K562 (cell line): ENCODE measurements around the gene SPEG. TPM values are rescaled to one million over a fixed set of nuclear protein-coding genes. Genes with fewer than 3 reads are reported as not detected.

Source experiments
- ATAC-seq: fragments of 200-7000 bp; cut with Tn5 transposase; 3 replicates; pipeline ENCODE4 v1.9.1; 2020; ENCODE audit warnings: moderate library complexity
- BruUV-seq: library from RNA; stranded (reverse); fragments of 400-500 nt; replicated peaks from 2 replicates; lab custom pipeline; 2021; lab: Mats Ljungman, UMichigan
- CTCF ChIA-PET: fragments of 300-600 bp; formaldehyde crosslinking; extraction: SDS; loops from one replicate; lab custom pipeline; 2021; ENCODE audit warnings: low intra/inter-chr PET ratio; lab: Yijun Ruan, JAX
- POLR2A ChIA-PET: fragments of 300-600, 350-650 bp; sonication (Branson Sonifier 250); formaldehyde crosslinking; extraction: SDS; loops from one replicate; lab custom pipeline; 2021; ENCODE audit warnings: antibody characterized with exemption, inconsistent platforms; lab: Yijun Ruan, JAX
- DNase-seq, 4 experiments: peaks; one replicate each; pipeline versions ENCODE4 v3.0.0 to v3.0.0-alpha.2; 2011 to 2018; ENCODE audit warnings: low spot score in 3 of 4, mixed read lengths in 3 of 4; ENCODE audit errors: extremely low read depth in 1 of 4
- FAIRE-seq: peaks from 2 replicates; lab custom pipeline; 2011; peaks lifted over from hg19 to GRCh38; lab: Jason Lieb, UNC
- H2AFZ ChIP-seq: 2 replicates; pipeline ENCODE4 v1.6.0; 2011; ENCODE audit warnings: low read depth, low read length, control low read depth, inconsistent platforms
- H3K27ac ChIP-seq: fragments of 200-600 bp; 3 replicates; pipeline ENCODE4 v1.8.0; 2011; ENCODE audit warnings: low read depth, mild to moderate bottlenecking, control low read depth, inconsistent platforms, low read length, moderate library complexity, mixed read lengths; ENCODE audit errors: extremely low read depth
- H3K27me3 ChIP-seq, 2 experiments: fragments of 300-600 bp in 1 of 2; 2 replicates in 1 of 2; 3 replicates in 1 of 2; pipeline versions ENCODE4 v1.6.0 to v1.8.0; 2011; ENCODE audit warnings: inconsistent platforms in 2 of 2, low read length in 2 of 2, mild to moderate bottlenecking in 1 of 2, mixed read lengths in 1 of 2, moderate library complexity in 1 of 2; ENCODE audit not compliant: control insufficient read depth in 2 of 2, insufficient read depth in 2 of 2
- H3K36me3 ChIP-seq: fragments of 300-600 bp; 3 replicates; pipeline ENCODE4 v1.8.0; 2011; ENCODE audit warnings: mild to moderate bottlenecking, low read length, inconsistent platforms; ENCODE audit not compliant: control insufficient read depth, insufficient read depth
- H3K4me1 ChIP-seq, 2 experiments: fragments of 200-600 bp in 1 of 2; replicated peaks in 1 of 2; 2 replicates in 1 of 2; 3 replicates in 1 of 2; pipeline versions ENCODE4 v1.5.1 to v1.8.0; 2011; ENCODE audit warnings: inconsistent platforms in 2 of 2, low read length in 2 of 2, mild to moderate bottlenecking in 1 of 2, mixed read lengths in 1 of 2, moderate library complexity in 1 of 2; ENCODE audit not compliant: control insufficient read depth in 2 of 2, insufficient read depth in 2 of 2
- H3K4me2 ChIP-seq: 2 replicates; pipeline ENCODE4 v1.6.1; 2011; ENCODE audit warnings: low read length, control low read depth, inconsistent platforms, mixed read lengths; ENCODE audit not compliant: insufficient read depth
- H3K4me3 ChIP-seq: fragments of 200-600 bp; sonication (generic), shearing (Covaris generic); 2 replicates; pipeline ENCODE4 v1.5.1; 2016; ENCODE audit warnings: control low read depth, inconsistent platforms
- H3K79me2 ChIP-seq: fragments of 200-600 bp; 3 replicates; pipeline ENCODE4 v1.8.0; 2011; ENCODE audit warnings: low read length, inconsistent platforms; ENCODE audit not compliant: control insufficient read depth, insufficient read depth
- H3K9ac ChIP-seq, 2 experiments: 2 replicates each; pipeline versions ENCODE4 v1.6.0 to v1.6.1; 2011; ENCODE audit warnings: low read depth in 2 of 2, low read length in 2 of 2, control low read depth in 1 of 2, inconsistent platforms in 1 of 2, mild to moderate bottlenecking in 1 of 2, mixed read lengths in 1 of 2; ENCODE audit not compliant: insufficient read depth in 1 of 2
- H3K9me1 ChIP-seq: one replicate; pipeline ENCODE4 v1.6.0; 2011; ENCODE audit warnings: inconsistent platforms, mild to moderate bottlenecking, low read length, moderate library complexity; ENCODE audit not compliant: control insufficient read depth, insufficient read depth
- H3K9me3 ChIP-seq: replicated peaks from 2 replicates; pipeline ENCODE4 v1.5.1; 2011; ENCODE audit warnings: low read depth, low read length, inconsistent platforms; ENCODE audit not compliant: control insufficient read depth, insufficient read depth
- H4K20me1 ChIP-seq: replicated peaks from 2 replicates; pipeline ENCODE4 v1.6.1; 2011; ENCODE audit warnings: low read length, inconsistent platforms, mixed read lengths; ENCODE audit not compliant: control insufficient read depth, insufficient read depth
- ARID1B ChIP-seq: fragments of 450-650 bp; IDR thresholded peaks from 2 replicates; pipeline ENCODE4 v1.6.1; 2016; ENCODE audit warnings: antibody characterized with exemption, mild to moderate bottlenecking, inconsistent platforms
- CEBPB ChIP-seq: fragments of 450-650 bp; IDR thresholded peaks from 2 replicates; pipeline ENCODE4 v1.6.1; 2016; ENCODE audit warnings: missing genetic modification characterization, missing compliant biosample characterization
- FOXP1 ChIP-seq: sonication (generic); formaldehyde crosslinking; IDR thresholded peaks from 2 replicates; pipeline ENCODE4 v1.8.0; 2022; ENCODE audit warnings: mild to moderate bottlenecking, missing genetic modification reagents
- GABPB1 ChIP-seq: sonication (generic); formaldehyde crosslinking; IDR thresholded peaks from 2 replicates; pipeline ENCODE4 v1.8.0; 2022; ENCODE audit warnings: mild to moderate bottlenecking, missing genetic modification reagents
- HMGN3 ChIP-seq: IDR thresholded peaks from 2 replicates; pipeline ENCODE4 v1.6.1; 2011; ENCODE audit warnings: borderline replicate concordance, low read depth, mild to moderate bottlenecking, mixed read lengths, low read length; ENCODE audit not compliant: insufficient read length; ENCODE audit errors: extremely low read depth
- KLF10 ChIP-seq: fragments of 250-450 bp; sonication (Bioruptor Pico); IDR thresholded peaks from 2 replicates; pipeline ENCODE4 v1.6.1; 2021; ENCODE audit warnings: matching md5 sums
- KLF13 ChIP-seq: fragments of 450-650 bp; IDR thresholded peaks from 2 replicates; pipeline ENCODE4 v1.6.1; 2016; ENCODE audit warnings: missing genetic modification characterization, low read depth, mild to moderate bottlenecking, missing compliant biosample characterization, moderate library complexity, borderline replicate concordance
- NR1H2 ChIP-seq: sonication (generic); formaldehyde crosslinking; IDR thresholded peaks from 2 replicates; pipeline ENCODE4 v1.4.0; 2020; ENCODE audit warnings: mild to moderate bottlenecking, missing genetic modification reagents
- TCF3 ChIP-seq: sonication (generic); formaldehyde crosslinking; IDR thresholded peaks from 2 replicates; pipeline ENCODE4 v1.4.0; 2020; ENCODE audit warnings: mild to moderate bottlenecking, missing genetic modification reagents
- TFAM ChIP-seq: fragments of 250-450 bp; sonication (Bioruptor Pico); conservative IDR thresholded peaks from 2 replicates; pipeline ENCODE4 v1.5.0; 2021; ENCODE audit warnings: mild to moderate bottlenecking, moderate library complexity
- ZBTB7A ChIP-seq: IDR thresholded peaks from 2 replicates; pipeline ENCODE4 v1.6.1; 2011; ENCODE audit warnings: low read depth, mild to moderate bottlenecking, low read length, moderate library complexity, borderline replicate concordance; ENCODE audit not compliant: control insufficient read depth
- WGBS: fragments of 100-300 bp; shearing (Covaris generic); methylation state at CpG from one replicate; pipeline ENCODE4 v1.1.6; 2016; ENCODE audit warnings: low coverage, mixed read lengths; ENCODE audit not compliant: insufficient coverage; ENCODE audit errors: missing lambda C conversion rate; 5-methylcytosine and 5-hydroxymethylcytosine counted together
- in situ Hi-C: fragments of 300-500 bp; cut with MboI; formaldehyde crosslinking; loops from 4 replicates; pipeline ENCODE4 v1.15.0; 2018; ENCODE audit warnings: inconsistent platforms, mixed read lengths
- intact Hi-C: fragments of 100-400 bp; cut with micrococcal nuclease; formaldehyde crosslinking; loops from 2 replicates; pipeline ENCODE4 v1.14.2; 2022
- polyA plus RNA-seq, 8 experiments: library from polyadenylated mRNA; depleted of rRNA in 4 of 8; stranded (reverse) in 5 of 8; unstranded in 3 of 8; fragments of >200 nt; fragmentation: Nextera tagmentation in 2 of 8; fragmentation: Illumina TruSeq in 1 of 8; extraction: Ambion mirVana in 2 of 8; extraction: Trizol in 1 of 8; gene quantifications; 2 replicates each; pipeline versions ENCODE4 v1.2.1 to v1.2.3, GENCODE V29; 2011 to 2014; ENCODE audit warnings: inconsistent platforms in 1 of 8, missing spikeins in 1 of 8
- total RNA-seq, 7 experiments: library from RNA; depleted of rRNA in 6 of 7; stranded (reverse); fragments of >200 nt in 6 of 7; fragmentation: Illumina TruSeq in 2 of 7; extraction: Trizol in 2 of 7; gene quantifications; 2 replicates each; pipeline versions ENCODE4 v1.2.1 to v1.2.3, GENCODE V29; 2011 to 2021; ENCODE audit warnings: low replicate concordance in 1 of 7
- TF ChIP-seq, protein P1 (sequence below), 2 experiments: fragments of 450-650 bp; conservative IDR thresholded peaks; 2 replicates each; pipeline ENCODE4 v1.6.1; 2017; ENCODE audit warnings: mild to moderate bottlenecking in 2 of 2, moderate library complexity in 2 of 2
- TF ChIP-seq, protein P2 (sequence below), 2 experiments: fragments of 450-650 bp in 1 of 2; sonication (generic) in 1 of 2; formaldehyde crosslinking; conservative IDR thresholded peaks; 2 replicates each; pipeline versions ENCODE4 v1.4.0 to v1.8.1; 2020 to 2022; ENCODE audit warnings: mild to moderate bottlenecking in 1 of 2, missing genetic modification reagents in 1 of 2
- TF ChIP-seq, protein P3 (sequence below): fragments of 250-450 bp; sonication (Bioruptor Pico); IDR thresholded peaks from 2 replicates; pipeline ENCODE4 v1.8.0; 2021; ENCODE audit warnings: mild to moderate bottlenecking, moderate library complexity
- TF ChIP-seq, protein P4 (sequence below): fragments of 250-450 bp; sonication (Bioruptor Pico); IDR thresholded peaks from 2 replicates; pipeline ENCODE4 v1.5.0; 2020; ENCODE audit warnings: mild to moderate bottlenecking, borderline replicate concordance

The SPEG gene
- total and polyA plus RNA-seq, 9 of the 15 experiments (the other 6 are each of a cell fraction or from before 2014, with no cell fraction given): 0.49 to 8.7 (median 3.0) TPM

DNA sequence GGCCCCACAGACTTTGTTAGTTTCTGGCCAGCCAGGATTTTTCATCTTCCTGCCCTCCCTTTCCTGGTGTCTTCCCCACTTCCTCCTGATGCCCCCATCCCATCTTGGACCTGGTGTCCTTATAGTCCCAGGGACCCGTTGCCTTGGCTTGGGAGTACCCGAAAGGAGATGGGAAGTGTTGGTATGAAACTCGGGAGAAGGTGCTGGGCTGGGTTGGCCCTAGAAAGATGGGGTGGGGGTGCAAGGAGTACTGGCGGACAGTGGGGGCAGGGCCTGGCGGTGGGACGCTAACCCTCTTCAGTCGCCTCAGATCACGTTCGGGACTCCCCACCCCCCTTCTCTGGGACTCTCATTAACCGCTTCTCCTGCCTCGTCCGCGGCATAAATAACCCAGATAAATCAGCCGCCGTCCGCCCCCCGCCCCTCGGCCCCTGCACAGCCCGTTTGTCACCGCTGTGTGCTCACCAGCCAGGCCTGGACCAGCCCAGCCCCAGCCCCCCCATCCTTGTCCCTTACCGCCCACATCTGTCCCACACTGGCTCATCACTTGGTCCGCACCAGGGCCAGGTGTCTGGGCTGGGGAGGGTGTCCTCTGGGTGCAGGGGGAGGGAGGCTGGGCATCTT, 76.0 kb downstream of the SPEG start:
- H2AFZ ChIP-seq: no peak overlapping the region; the same call in 1 of the 2 replicates
- H3K9ac ChIP-seq: peak overlapping the region; percentile 38 to 75; a peak in 2 of 4 replicates
- 13% methylated on average over 5 of the region's 22 CpGs for WGBS
- intact Hi-C loops (loop anchor here (1.0 kb wide), 3 partner anchors 11 to 16 kb away; partner anchors contain the start of gene GMPPA), in situ Hi-C loops (no loop called here)
- H3K79me2 ChIP-seq: peaks cover 14% of the 10 kb centered on the region
- H3K36me3 ChIP-seq: peaks cover 20% of the 10 kb centered on the region; the same call in 1 of the 3 replicates
- no TSS peak for BruUV-seq
- CTCF ChIA-PET: interaction anchor here (1.3 to 1.4 kb wide), 2 partner anchors 19 to 34 kb away, joined by 3 to 5 read pairs; no protein-coding TSS in a partner anchor
- H3K4me1 ChIP-seq: peaks cover 71 to 98% of the 10 kb centered on the region in 2 experiments
- ATAC-seq (peak; percentile 6; the same call in 2 of the 3 replicates), DNase-seq (peak in 1 of 4 experiments; percentile 62), FAIRE-seq (no peak)
- peak overlapping the region; percentile 64 for H3K4me2 ChIP-seq
- H3K9me3 ChIP-seq: no peaks in the 10 kb centered on the region
- H3K27ac ChIP-seq: peak overlapping the region; percentile 89; the same call in 2 of the 3 replicates
- no peaks in the 10 kb centered on the region for H4K20me1 ChIP-seq
- H3K9me1 ChIP-seq: no peaks in the 10 kb centered on the region
- H3K4me3 ChIP-seq: no peak overlapping the region; the same call in 1 of the 2 replicates
- POLR2A ChIA-PET: interaction anchor here (1.0 to 3.4 kb wide), 5 partner anchors 9 to 15 kb away, joined by 3 to 37 read pairs (median 6); partner anchors contain the start of gene GMPPA
- H3K27me3 ChIP-seq: no peaks in the 10 kb centered on the region
- TF ChIP-seq NR1H2 (CRISPR knock-in tag): no peak
- TF ChIP-seq, protein P1, sequence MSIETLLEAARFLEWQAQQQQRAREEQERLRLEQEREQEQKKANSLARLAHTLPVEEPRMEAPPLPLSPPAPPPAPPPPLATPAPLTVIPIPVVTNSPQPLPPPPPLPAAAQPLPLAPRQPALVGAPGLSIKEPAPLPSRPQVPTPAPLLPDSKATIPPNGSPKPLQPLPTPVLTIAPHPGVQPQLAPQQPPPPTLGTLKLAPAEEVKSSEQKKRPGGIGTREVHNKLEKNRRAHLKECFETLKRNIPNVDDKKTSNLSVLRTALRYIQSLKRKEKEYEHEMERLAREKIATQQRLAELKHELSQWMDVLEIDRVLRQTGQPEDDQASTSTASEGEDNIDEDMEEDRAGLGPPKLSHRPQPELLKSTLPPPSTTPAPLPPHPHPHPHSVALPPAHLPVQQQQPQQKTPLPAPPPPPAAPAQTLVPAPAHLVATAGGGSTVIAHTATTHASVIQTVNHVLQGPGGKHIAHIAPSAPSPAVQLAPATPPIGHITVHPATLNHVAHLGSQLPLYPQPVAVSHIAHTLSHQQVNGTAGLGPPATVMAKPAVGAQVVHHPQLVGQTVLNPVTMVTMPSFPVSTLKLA (conservative IDR thresholded peaks at IDR 0.05): no peak
- TF ChIP-seq, protein P2, sequence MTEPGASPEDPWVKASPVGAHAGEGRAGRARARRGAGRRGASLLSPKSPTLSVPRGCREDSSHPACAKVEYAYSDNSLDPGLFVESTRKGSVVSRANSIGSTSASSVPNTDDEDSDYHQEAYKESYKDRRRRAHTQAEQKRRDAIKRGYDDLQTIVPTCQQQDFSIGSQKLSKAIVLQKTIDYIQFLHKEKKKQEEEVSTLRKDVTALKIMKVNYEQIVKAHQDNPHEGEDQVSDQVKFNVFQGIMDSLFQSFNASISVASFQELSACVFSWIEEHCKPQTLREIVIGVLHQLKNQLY (CRISPR knock-in tag; conservative IDR thresholded peaks at IDR 0.05): no peak
- TF ChIP-seq GABPB1: no peak
- no peak for TF ChIP-seq TCF3 (CRISPR knock-in tag)
- TF ChIP-seq, protein P3, sequence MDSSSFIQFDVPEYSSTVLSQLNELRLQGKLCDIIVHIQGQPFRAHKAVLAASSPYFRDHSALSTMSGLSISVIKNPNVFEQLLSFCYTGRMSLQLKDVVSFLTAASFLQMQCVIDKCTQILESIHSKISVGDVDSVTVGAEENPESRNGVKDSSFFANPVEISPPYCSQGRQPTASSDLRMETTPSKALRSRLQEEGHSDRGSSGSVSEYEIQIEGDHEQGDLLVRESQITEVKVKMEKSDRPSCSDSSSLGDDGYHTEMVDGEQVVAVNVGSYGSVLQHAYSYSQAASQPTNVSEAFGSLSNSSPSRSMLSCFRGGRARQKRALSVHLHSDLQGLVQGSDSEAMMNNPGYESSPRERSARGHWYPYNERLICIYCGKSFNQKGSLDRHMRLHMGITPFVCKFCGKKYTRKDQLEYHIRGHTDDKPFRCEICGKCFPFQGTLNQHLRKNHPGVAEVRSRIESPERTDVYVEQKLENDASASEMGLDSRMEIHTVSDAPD: no peak
- TF ChIP-seq FOXP1 (CRISPR knock-in tag): no peak
- TF ChIP-seq, protein P4, sequence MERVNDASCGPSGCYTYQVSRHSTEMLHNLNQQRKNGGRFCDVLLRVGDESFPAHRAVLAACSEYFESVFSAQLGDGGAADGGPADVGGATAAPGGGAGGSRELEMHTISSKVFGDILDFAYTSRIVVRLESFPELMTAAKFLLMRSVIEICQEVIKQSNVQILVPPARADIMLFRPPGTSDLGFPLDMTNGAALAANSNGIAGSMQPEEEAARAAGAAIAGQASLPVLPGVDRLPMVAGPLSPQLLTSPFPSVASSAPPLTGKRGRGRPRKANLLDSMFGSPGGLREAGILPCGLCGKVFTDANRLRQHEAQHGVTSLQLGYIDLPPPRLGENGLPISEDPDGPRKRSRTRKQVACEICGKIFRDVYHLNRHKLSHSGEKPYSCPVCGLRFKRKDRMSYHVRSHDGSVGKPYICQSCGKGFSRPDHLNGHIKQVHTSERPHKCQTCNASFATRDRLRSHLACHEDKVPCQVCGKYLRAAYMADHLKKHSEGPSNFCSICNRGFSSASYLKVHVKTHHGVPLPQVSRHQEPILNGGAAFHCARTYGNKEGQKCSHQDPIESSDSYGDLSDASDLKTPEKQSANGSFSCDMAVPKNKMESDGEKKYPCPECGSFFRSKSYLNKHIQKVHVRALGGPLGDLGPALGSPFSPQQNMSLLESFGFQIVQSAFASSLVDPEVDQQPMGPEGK (CRISPR knock-in tag): no peak
- TF ChIP-seq ZBTB7A: peak; percentile 80; the same call in 1 of the 2 replicates
- TF ChIP-seq ARID1B: no peak
- TF ChIP-seq CEBPB (tag): no peak
- TF ChIP-seq KLF13: no peak
- TF ChIP-seq KLF10 (CRISPR knock-in tag): no peak
- TF ChIP-seq TFAM (CRISPR knock-in tag): no peak
- peak; percentile 6 for TF ChIP-seq HMGN3
